ENCODE data around the gene RSRC1.

DNA sequence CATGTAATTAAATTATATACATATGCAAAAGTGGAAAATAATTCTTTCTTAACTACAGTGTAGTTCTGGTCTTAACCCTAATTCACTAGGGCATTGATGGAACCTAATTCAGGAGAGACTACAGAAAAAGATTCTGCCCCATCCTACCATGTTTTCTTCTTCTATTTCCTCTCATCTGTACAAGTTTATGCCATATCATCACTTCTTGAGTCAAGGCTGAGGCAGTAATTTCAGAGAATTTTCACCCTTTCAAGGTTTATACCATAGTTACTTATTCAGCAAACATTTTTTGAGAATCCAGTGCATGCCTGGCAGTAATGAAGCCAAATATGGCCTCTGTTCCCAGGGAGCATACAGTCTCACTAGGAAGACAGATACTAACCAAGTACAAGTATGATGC is 37.1 kb upstream of the RSRC1 start:
- TF ChIP-seq, protein P1, sequence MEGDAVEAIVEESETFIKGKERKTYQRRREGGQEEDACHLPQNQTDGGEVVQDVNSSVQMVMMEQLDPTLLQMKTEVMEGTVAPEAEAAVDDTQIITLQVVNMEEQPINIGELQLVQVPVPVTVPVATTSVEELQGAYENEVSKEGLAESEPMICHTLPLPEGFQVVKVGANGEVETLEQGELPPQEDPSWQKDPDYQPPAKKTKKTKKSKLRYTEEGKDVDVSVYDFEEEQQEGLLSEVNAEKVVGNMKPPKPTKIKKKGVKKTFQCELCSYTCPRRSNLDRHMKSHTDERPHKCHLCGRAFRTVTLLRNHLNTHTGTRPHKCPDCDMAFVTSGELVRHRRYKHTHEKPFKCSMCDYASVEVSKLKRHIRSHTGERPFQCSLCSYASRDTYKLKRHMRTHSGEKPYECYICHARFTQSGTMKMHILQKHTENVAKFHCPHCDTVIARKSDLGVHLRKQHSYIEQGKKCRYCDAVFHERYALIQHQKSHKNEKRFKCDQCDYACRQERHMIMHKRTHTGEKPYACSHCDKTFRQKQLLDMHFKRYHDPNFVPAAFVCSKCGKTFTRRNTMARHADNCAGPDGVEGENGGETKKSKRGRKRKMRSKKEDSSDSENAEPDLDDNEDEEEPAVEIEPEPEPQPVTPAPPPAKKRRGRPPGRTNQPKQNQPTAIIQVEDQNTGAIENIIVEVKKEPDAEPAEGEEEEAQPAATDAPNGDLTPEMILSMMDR (IDR thresholded peaks at IDR 0.05; ENCODE audit: low read depth, low read length): no peak
- no peak for TF ChIP-seq EZH2phosphoT487 (IDR thresholded peaks at IDR 0.05; ENCODE audit: low read depth)
